AG09319 (cell line): ENCODE measurements around the gene BCS1L.

ENCODE experiments used
- DNase-seq: peaks from one replicate; pipeline ENCODE4 v3.0.0-alpha.2; 2010; ENCODE audit warnings: low read depth; ENCODE audit errors: extremely low read depth
- CTCF ChIP-seq: IDR thresholded peaks from 2 replicates; pipeline ENCODE4 v1.5.1; 2011; ENCODE audit warnings: low read depth, mild to moderate bottlenecking, inconsistent platforms, low read length, moderate library complexity

The BCS1L gene

GRCh38 chr2:218679119-218679518 lies 19.6 kb downstream of the BCS1L start:
- no peak for TF ChIP-seq CTCF
- no peak for DNase-seq

- no peak for TF ChIP-seq CTCF
- DNase-seq, result no peak
Measured at GRCh38 chr2:218680061-218680460, 20.6 kb downstream of the BCS1L start.

- DNase-seq, result peak; percentile 49
- peak; percentile 89 for TF ChIP-seq CTCF
Measured at GRCh38 chr2:218687400-218688060, 28.0 kb downstream of the BCS1L start.

- DNase-seq, result no peak
Measured at GRCh38 chr2:218691234-218691633, 31.8 kb downstream of the BCS1L start.

GRCh38 chr2:218694405-218695145 lies 35.1 kb downstream of the BCS1L start:
- DNase-seq, result no peak
- TF ChIP-seq CTCF, result no peak

More at GRCh38 chr2:218691234-218691633, 31.8 kb downstream of the BCS1L start:
- no peak for TF ChIP-seq CTCF

- no peak for DNase-seq
- no peak for TF ChIP-seq CTCF
Measured at GRCh38 chr2:218698885-218699284, 39.4 kb downstream of the BCS1L start.

- DNase-seq, result no peak
- TF ChIP-seq CTCF, result no peak
Measured at GRCh38 chr2:218701806-218702205, 42.3 kb downstream of the BCS1L start.
